ENCODE results near the gene MAP7D1. TPM values are rescaled to one million over a fixed set of nuclear protein-coding genes. Genes with fewer than 3 reads are reported as not detected.

The MAP7D1 gene
- total RNA-seq, 1 experiment from 2014 or later = 173 TPM

DNA sequence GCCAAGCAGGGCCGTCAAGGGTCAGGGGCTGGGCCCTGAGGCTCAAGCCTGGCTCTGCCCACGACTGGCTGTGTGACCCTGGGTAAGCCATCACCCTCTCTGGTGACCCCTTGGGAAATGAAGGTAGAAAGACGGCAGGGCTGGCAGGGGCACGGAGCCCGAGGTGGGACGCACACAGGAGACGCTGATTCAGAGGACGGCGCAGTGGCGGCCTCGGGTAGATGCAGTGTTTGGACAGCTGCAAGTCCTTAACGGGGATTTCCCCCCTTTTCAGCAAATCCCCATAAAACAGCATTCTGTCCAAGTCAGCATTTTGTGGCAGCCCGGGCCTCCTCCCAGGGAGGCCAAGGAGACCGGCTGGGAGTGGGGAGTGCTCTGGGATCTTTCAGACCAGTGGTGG is 47.6 kb upstream of the MAP7D1 start:
- no peaks in the 10 kb centered on the region for H4K20me1 ChIP-seq (ENCODE audit: insufficient read depth)
- H3K4me3 ChIP-seq = no peak overlapping the region
- no peak overlapping the region for H3K27ac ChIP-seq
- no TSS peak for BruUV-seq (replicated peaks)
- H2AFZ ChIP-seq = no peak overlapping the region
- no peaks in the 10 kb centered on the region for H3K79me2 ChIP-seq (ENCODE audit: low read depth)
- TF ChIP-seq, protein P1, sequence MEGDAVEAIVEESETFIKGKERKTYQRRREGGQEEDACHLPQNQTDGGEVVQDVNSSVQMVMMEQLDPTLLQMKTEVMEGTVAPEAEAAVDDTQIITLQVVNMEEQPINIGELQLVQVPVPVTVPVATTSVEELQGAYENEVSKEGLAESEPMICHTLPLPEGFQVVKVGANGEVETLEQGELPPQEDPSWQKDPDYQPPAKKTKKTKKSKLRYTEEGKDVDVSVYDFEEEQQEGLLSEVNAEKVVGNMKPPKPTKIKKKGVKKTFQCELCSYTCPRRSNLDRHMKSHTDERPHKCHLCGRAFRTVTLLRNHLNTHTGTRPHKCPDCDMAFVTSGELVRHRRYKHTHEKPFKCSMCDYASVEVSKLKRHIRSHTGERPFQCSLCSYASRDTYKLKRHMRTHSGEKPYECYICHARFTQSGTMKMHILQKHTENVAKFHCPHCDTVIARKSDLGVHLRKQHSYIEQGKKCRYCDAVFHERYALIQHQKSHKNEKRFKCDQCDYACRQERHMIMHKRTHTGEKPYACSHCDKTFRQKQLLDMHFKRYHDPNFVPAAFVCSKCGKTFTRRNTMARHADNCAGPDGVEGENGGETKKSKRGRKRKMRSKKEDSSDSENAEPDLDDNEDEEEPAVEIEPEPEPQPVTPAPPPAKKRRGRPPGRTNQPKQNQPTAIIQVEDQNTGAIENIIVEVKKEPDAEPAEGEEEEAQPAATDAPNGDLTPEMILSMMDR (conservative IDR thresholded peaks at IDR 0.05) = no peak
- TF ChIP-seq EZH2 (IDR thresholded peaks at IDR 0.05; ENCODE audit: low read depth) = no peak
- H3K4me1 ChIP-seq (replicated peaks; ENCODE audit: insufficient read depth) = peaks cover 17% of the 10 kb centered on the region
- POLR2A ChIA-PET (ENCODE audit: unreplicated experiment) = no interaction called here
- H3F3A ChIP-seq (ENCODE audit: insufficient read depth, low read depth) = no peaks in the 10 kb centered on the region; the same call in 1 of the 2 replicates
- CTCF ChIA-PET = no interaction called here
- intact Hi-C loops (cut with micrococcal nuclease; ENCODE audit: unreplicated experiment) = no loop called here
- peak overlapping the region; percentile 70; the same call in 1 of the 2 replicates for H3K4me2 ChIP-seq
- H3K36me3 ChIP-seq (ENCODE audit: low read depth) = no peaks in the 10 kb centered on the region
- no peaks in the 10 kb centered on the region for H3K27me3 ChIP-seq (ENCODE audit: insufficient read depth, low read depth)
- DNase-seq = no peak
- no peaks in the 10 kb centered on the region for H3K9me2 ChIP-seq (ENCODE audit: insufficient read depth)
- H3K9me3 ChIP-seq (ENCODE audit: insufficient read depth, low read depth) = no peaks in the 10 kb centered on the region

DNA sequence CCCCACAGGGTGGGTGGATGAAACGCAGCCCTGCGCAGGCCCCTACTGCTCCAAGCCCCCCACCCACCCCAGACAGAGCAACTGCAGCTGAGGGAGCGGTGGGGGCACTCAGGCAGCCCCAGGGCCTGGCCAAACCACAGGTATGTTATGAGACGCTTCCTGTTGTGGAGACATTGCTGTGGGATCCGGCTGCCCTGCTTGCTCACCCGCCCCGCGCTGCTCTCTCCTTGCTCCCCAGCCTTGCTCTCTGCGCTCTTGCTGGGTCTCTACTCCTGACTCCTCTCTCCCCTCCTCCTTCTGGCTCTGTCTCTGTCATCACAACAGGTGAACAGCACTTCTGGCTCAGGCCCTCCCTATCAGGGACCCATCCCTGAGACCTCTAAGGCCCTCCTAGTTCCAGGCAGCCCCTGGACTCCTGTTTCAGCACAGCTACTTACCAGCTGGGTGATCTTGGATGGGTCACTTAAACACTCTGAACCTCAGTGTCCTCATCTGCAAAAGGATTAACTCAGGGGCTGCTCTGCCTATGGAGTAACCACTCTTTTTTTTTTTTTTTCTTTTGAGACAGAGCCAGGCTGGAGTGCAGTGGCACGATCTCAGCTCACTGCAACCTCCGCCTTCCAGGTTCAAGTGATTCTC is 46.8 kb upstream of the MAP7D1 start:
- Histone ChIP-seq H3K27me3 (ENCODE audit: insufficient read depth, low read depth) (no peaks in the 10 kb centered on the region), H3K4me2 (peak overlapping the region; percentile 70), H4K20me1 (ENCODE audit: insufficient read depth) (no peaks in the 10 kb centered on the region), H3F3A (ENCODE audit: insufficient read depth, low read depth) (no peaks in the 10 kb centered on the region; the same call in 1 of the 2 replicates), H3K4me3 (no peak overlapping the region), H3K4me1 (replicated peaks; ENCODE audit: insufficient read depth) (peaks cover 17% of the 10 kb centered on the region), H3K79me2 (ENCODE audit: low read depth) (no peaks in the 10 kb centered on the region), H3K27ac (no peak overlapping the region), H3K9me3 (ENCODE audit: insufficient read depth, low read depth) (no peaks in the 10 kb centered on the region), H2AFZ (peak overlapping the region; percentile 78), H3K9me2 (ENCODE audit: insufficient read depth) (no peaks in the 10 kb centered on the region), H3K36me3 (ENCODE audit: low read depth) (no peaks in the 10 kb centered on the region)
- TF ChIP-seq, protein P1 (conservative IDR thresholded peaks at IDR 0.05) = no peak
- no peak for TF ChIP-seq EZH2 (IDR thresholded peaks at IDR 0.05; ENCODE audit: low read depth)
- POLR2A ChIA-PET (ENCODE audit: unreplicated experiment) = no interaction called here
- CTCF ChIA-PET = interaction anchor here (0.6 to 0.7 kb wide), 3 partner anchors 9 to 191 kb away, joined by 3 to 6 read pairs (median 5); no protein-coding TSS in a partner anchor
- no TSS peak for BruUV-seq (replicated peaks)
- DNase-seq = peak; percentile 63 to 77
- intact Hi-C loops (cut with micrococcal nuclease; ENCODE audit: unreplicated experiment) = no loop called here

DNA sequence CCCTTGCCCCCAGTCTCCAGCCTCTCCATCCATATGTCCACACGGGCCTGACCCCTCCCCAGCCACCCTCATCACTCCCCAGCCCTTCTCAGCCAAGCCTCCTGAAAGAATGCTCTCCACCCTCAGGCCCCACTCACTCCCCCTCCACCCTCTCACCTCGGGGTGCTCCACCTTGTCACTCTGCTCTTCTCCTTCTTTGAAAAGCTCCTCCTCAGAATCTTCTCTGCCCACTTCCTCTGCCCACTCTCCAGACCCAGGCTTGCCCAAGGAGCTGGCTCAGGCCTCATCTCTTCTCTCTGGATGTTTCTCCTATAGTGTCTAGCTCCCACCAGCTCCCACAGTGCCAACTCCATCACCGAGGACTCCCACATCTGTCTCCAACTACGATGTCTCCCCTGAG is 44.8 kb upstream of the MAP7D1 start:
- H3K79me2 ChIP-seq (ENCODE audit: low read depth) = no peaks in the 10 kb centered on the region
- H3K4me2 ChIP-seq = no peak overlapping the region
- H3K36me3 ChIP-seq (ENCODE audit: low read depth) = no peaks in the 10 kb centered on the region
- no peaks in the 10 kb centered on the region; the same call in 1 of the 2 replicates for H3F3A ChIP-seq (ENCODE audit: insufficient read depth, low read depth)
- BruUV-seq (replicated peaks) = no TSS peak
- intact Hi-C loops (cut with micrococcal nuclease; ENCODE audit: unreplicated experiment) = no loop called here
- DNase-seq = no peak
- ChIA-PET POLR2A (ENCODE audit: unreplicated experiment) (no interaction called here), CTCF (no interaction called here)
- H3K9me3 ChIP-seq (ENCODE audit: insufficient read depth, low read depth) = no peaks in the 10 kb centered on the region
- H3K27me3 ChIP-seq (ENCODE audit: insufficient read depth, low read depth) = no peaks in the 10 kb centered on the region
- TF ChIP-seq, protein P1 (conservative IDR thresholded peaks at IDR 0.05) = no peak
- TF ChIP-seq EZH2 (IDR thresholded peaks at IDR 0.05; ENCODE audit: low read depth) = no peak
- no peaks in the 10 kb centered on the region for H3K9me2 ChIP-seq (ENCODE audit: insufficient read depth)
- no peak overlapping the region for H3K4me3 ChIP-seq
- no peak overlapping the region for H2AFZ ChIP-seq
- no peak overlapping the region for H3K27ac ChIP-seq
- peaks cover 17% of the 10 kb centered on the region for H3K4me1 ChIP-seq (replicated peaks; ENCODE audit: insufficient read depth)
- H4K20me1 ChIP-seq (ENCODE audit: insufficient read depth) = no peaks in the 10 kb centered on the region

Data from PC-9 (cell line).